ENCODE results near the gene LARP4B.
"Not testable (repeated sequence)": the region's sequence is repeated elsewhere in the genome, so short reads cannot be mapped to it uniquely, and the experiment has no call there.

Gene LARP4B

DNA sequence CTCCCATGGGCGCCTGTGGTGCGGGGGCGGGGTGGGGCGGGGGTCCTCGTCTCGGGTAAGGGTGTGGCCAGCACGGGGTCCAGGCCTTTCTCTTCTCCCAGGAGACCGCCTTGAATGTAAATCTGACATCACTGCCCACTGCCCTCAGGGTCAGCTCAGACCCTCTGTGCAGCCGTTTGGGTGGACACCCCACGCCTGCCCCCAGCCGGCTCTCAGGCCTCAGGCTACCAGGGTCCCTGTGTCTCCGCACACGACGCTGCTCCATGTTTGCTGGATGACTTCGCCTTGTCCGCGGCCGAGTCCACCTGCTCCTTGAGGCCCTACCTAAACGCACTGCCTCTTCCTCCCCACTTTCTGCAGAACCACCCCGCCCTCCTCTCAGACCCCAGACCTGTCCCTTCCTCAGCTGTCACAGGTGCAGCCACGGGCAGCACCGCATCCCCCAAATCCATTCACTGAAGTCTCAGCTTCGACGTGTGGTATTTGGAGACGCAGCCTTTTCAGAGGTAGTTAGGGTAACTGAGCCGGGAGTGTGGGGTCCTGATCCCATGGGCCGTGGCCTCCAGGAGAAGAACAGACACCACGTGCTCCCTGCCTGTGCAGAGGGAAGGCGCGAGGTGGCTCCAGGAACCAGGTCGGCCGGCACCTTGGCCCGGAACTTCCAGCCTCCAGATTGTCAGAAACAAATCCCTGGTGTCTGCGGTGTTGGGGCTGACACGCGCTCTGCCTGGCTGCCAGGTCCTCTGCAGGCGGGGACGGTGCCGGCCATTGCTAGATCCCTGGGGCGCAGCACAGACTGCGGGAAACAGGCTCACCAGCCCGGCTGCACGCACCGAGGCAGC lies 144.7 kb downstream of the LARP4B start:
- no peak for DNase-seq (ENCODE audit: low read depth)

DNA sequence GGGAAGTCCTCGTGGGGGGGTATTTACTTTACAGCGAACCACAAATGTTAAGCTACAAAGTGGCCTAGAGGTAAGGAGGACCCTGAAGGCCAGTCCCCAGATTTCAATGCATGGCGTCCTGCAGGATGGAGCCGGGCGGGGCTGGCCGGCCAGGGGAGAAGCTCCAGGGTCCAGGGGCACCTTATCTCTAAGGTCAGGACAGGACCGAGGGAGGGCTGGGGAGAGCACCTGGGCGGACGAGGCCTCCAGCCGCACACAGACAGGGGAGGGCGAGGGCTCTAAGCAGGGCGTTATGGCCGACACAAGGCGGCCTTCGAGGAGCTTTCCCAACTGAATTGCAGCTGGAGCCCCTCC lies 145.7 kb downstream of the LARP4B start:
- DNase-seq (ENCODE audit: low read depth): no peak

DNA sequence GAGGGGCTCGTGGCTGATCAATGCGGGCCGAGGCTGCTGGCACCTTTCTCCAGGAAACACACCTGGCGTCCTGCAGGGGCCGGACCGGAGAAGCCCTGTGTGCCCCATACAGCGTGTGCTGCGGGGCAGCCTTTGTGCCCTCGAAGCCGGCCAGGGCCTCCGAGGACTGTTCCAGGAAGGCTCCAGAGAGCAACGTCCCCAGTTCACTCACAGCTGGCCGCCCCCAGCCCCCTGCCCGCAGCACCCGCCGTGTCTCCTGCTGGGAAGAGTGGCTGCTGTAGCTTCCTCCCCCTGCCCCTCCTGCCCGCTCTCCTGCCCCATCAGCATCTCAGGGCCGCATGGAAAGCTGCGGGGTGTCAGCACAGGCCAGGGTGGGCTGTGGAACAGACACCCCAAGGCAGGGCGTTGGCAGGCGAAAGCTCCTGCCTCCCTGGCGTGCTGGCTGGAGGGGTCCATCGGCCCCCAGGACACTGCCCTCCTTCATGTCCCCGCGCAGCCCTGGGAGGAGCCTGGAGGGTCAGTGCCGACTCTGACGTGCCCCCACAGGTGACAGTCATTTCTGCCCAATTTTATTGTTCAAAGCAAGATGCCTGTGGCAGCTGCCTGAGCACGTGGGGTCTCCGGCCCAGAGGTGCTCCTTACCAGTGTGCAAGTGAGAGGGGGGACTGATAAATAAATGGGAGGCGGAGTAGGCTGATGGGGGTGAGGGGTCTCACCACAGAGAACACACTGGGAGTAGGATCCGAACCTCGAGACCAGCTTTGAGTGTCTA lies 146.2 kb downstream of the LARP4B start:
- DNase-seq (ENCODE audit: low read depth): no peak

DNA sequence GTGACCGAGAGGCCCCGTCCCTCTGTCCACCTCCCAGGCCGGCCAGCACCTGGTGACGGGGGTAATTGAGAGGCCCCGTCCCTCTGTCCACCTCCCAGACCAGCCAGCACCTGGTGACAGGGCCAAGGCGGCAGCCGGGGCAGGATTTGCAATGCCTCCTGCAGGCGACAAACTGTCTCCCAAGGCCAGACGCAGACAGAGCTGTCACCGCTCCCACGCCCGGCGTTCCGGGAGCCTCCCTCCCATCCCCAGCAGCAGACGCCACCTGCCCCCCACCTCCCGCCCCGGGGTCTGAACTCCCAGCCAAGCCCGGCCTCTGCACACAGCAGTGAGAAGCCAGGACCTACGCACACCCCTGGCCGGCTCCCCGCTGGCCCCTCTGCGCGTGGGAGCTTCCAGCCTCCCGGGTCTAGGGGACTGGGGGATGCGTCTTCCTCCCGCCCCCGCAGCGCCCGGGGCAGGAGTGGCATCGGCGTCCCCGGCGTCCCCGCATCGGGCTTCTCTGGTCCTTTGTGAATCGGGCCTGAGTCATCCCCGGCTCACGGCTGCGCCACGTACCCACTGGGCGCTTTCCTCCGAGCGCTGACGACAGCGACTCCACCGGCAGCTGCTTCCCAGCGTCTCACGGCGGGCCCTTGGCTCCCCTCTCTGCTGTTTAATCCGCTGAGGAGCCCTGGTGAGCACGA lies 147.0 kb downstream of the LARP4B start:
- no peak for DNase-seq (ENCODE audit: low read depth)

DNA sequence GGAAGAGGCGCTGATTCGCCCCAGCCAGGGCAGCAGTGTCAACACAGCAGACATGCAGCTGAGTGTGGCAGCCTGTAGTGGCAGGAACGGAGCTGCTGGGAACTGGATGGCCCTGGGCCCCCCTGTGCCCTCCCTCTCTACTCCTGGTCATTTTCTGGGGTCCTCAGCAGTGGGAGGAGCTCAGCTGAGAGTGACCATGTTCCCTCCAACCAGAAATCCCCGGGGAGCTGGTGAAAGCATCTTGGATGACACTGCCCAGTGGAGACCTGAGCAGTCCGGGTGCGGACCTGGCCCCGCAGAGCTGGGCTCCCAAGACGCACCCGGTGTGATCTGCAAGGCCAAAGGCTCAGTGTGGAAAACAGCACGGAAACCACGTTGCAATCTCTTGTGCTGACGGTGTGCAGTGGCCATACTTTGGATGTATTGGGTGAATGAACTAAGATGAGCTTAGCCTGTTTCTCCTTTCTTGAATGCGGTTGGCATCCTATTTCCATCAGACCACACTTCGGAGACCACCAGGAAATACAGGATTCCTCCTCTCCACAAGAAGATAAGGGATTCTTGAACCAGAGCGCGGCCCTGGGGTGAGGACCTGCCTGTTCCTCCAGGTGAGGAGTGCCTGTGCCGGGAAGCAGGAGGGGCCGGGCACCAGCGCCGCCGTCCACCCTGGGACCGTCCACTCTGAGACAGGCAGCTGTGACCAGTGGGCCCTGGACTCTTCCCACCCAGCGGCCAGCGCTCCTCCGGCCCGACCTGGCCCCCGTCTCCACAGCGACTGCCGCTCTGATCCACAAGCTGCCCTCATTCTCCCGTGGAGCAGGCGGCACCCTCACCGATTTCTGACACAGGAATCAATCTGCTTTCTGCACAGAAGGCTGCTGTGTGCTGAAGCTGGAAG lies 148.5 kb downstream of the LARP4B start:
- DNase-seq (ENCODE audit: low read depth): no peak

DNA sequence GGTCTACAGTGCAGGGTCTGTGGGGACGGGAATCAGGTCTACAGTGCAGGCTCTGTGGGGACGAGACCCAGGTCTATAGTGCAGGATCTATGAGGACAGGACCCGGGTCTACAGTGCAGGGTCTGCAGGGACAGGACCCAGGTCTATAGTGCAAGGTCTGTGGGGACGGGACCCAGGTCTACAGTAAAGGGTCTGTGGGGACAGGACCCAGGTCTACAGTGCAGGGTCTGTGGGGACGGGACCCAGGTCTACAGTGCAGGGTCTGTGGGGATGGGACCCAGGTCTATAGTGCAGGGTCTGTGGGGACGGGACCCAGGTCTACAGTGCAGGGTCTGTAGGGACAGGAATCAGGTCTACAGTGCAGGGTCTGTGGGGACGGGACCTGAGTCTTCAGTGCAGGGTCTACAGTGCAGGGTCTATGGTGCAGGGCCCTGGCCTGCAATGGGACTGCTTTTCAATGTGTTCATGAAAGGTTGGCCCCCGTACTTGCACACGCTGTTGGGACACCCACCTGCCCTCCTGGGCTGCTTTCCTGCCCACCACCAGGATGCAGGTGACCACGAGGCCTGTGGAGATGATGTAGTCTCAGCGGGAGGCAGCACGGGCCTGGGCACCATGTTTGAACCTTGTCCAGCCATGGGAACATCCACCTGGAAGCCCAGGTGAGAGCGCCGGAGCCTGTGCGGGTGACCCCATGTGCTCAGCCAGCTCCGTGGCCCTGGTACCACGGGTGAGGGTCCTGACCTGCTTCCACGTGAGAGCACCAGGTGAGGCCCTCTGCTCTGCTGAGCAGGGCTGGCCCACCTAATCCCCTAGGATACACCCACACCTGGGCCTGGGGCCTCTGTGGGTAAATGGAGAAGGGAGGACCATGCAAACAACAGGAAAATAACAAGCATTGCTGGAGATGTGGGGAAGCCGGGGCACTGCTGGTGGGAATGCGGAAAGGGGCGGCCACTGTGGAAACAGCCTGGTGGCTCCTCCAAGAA lies 150.7 kb downstream of the LARP4B start:
- DNase-seq (ENCODE audit: low read depth): no peak

DNA sequence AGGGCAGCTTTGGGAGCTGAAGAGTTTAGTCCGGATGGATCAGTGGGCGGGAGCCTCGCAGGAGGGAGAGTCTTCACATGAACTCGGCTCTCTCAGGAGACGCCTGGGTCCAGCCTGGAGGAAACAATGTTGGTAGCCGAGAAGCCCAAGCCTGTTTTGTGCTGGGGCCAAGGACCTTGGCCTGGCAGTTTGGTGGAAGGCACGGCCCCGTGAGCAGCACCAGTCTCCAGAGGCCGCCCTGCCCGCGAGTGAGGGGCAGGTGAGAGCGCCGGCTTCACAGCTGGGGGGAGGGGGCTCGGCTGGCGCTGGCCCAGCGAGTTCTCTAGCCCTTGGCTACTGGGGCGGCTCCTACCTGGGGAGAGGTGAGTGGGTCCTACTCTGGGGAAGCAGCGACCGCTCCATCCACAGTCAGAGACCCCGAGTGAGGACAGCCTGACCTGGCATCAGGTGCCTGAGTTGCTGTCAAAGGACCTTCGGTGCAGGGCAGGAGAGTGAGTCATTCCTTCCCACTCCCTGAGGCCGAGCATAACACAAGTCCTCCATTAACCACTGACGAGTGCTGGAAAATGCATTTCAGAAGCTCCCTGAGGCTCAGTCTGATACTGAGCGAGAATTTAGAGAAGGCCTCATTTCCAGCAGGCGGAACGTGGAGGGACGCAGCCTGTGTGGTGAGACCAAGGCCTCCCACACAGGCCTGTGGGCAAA lies 152.7 kb downstream of the LARP4B start:
- DNase-seq (ENCODE audit: low read depth): no peak

DNA sequence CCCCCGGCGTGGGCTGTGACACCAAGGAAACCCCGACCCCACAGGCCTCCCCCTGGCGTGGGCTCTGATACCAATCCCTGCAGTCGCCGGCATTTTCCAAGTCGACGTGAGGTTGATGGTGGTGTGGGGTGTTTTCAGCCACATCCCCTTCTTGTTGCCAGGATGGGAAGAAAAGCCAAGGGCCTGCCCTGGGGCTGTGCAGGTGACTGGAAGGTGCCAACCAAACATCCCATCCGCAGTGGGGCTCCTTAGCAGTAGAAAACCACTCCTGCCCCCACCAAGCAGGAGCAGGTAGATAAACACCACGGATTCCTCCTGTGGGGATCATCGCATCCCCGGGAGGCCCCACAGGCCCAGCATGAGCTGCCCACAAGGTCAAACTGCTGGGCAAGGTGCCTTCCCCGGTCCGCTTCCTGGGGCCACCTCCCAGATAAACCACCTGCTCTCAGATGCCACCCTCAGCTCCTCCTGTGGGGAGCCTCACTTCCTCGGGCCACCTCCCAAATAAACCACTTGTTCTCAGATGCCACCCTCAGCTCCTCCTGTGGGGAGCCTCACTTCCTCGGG lies 153.5 kb downstream of the LARP4B start:
- no peak for DNase-seq (ENCODE audit: low read depth)

DNA sequence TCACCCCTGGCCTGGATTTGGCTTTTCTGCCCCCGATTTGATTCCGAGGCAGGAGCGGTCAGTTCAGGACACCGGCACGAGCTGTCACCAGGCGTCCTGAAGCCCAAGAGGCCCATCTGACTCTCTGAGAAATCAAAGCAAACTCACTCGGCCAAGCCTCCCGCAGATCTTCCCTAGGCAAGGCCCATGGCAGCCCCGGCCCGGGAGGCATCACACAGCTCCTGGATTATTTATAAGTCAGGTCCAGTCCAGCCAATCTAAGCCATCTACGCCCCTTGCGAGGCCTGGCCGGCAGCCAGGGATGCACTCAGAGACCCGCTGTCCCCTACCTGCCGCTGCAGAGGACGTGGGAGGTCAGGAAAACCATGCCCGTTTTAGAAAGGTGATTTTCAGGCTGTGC lies 154.7 kb downstream of the LARP4B start:
- no peak for DNase-seq (ENCODE audit: low read depth)

DNA sequence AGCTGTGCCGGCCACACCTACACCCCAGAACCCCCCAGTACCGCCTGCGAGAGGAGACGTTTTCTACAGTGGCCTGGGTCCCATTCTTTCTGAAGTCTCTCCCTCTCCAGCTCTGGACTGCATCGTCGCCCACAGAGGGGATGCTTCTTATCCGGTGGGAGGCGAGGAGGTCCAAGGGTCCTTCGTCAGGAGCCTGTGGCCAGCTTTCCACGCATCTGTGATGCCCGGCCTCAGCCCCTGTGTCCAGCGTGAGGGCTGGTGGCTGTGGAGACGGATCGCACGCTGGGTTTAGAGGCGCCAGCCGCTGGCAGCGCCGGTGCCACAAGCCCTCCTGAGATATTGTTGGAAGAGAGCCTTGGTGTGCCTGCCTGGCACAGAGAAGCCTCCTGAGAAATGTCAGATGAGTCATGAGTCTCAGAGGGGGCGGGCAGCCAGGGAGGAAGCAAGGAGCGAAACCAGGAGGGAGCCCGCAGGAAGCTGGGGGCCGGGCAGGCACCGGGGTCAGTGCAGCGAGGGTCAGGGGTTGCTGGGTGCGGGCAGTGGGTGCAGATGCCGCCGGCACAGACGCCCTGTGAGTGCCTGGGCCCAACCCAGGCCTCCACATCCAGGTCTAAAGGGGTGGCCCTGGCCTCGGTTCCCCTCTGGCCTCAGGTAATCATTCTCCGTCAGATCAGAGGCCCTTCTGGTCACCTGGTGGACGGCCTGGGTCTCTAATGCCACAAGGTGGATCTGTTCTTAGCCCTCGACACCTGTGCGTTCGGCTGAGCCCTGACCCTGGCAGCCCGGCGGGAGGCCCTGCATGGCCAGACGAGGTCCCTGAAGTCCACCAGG lies 156.0 kb downstream of the LARP4B start:
- DNase-seq (ENCODE audit: low read depth): no peak

DNA sequence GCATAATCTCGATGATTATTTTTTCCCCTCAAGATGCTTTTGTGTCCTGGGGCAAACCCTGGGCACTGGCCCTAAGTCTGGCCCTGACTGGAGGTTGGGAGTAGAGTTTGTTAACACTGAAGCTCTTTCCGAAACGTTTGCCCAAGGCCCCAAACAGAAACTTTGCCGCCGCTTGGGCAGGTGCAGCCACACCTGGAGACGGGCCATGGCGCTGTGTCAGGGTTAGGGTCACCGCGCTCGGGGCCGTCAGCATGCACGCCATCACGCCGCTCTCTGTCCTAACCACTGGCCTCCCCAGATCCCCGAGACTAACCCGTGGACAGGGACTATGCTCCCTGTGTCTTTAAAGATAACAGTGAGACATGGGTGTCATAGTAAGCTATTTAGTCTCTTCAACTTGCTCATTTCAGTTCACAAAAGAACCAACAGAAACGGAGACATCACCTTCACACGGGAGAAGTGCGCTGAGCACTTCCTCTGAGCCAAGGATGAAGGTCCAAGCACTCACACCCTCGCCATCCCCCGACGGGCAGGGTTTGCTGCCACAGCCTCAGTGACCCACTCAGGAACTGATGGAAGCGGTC lies 156.8 kb downstream of the LARP4B start:
- no peak for DNase-seq (ENCODE audit: low read depth)

DNA sequence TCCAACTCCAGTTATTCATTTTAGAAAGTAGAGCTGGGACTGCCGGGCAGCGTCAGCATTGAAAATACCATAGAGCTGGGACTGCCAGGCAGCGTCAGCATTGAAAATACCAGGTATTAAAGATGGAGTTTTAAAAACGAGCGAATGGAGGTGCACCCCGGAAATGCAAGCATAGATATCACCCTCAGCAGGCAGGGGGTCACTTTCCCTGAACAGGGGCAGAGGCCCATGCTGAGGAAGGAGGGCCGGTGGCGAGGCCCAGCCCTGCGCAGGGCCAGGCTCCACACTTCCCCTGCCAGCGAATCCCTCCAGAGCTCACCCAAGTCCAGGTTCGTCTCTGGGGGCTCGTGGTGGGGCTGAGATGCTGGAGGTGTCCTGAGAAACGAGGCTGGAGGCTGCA lies 157.3 kb downstream of the LARP4B start:
- DNase-seq (ENCODE audit: low read depth): no peak

DNA sequence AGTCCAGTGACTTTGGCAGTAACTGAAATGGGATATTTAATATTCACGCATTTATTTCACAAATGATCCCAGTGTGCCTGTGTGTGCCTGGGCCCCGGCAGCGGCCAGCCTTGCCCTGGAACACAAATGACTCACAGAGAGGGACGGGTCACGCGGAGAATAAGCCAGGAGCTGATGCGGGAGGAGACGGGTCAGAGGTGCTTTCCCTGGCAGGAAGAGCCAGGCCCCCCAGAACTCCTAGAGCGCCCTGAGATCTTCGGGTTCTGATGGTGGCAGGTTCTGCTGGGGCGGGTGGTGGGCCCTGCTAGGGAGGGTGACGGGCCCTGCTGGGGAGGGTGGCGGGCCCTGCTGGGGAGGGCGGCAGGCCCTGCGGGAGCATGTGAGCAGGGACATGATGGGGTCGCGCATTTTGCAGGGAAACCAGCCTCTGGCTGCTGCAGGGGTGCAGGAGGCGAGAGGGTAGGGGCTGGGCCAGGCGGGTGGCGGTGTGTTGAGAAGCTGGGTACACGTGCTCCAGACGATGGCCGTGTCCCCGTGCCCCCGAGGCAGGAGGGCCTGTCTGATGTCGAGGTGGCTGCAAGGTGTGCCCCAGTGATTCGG lies 157.8 kb downstream of the LARP4B start:
- no peak for DNase-seq (ENCODE audit: low read depth)

DNA sequence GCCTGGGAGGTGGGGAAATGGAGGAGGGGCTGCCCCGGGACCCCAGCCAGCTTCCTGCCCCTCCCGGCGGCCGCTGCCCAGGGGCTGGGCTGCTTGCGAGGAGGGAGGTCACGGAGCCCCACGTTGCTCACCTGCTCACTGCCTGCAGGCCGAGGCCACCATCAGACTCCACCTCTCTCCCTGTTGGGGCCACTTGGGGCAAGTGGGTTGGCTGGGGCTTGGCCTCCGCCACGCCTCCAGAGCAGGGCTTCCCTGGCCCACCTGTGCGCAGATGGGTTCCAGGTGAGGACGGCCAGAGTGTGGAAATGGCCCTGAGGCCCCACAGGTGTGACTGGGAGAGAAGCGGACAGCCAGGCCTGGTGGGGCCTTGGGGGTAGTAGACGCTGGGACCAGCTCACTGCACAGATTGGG lies 159.3 kb downstream of the LARP4B start:
- DNase-seq (ENCODE audit: low read depth): no peak

DNA sequence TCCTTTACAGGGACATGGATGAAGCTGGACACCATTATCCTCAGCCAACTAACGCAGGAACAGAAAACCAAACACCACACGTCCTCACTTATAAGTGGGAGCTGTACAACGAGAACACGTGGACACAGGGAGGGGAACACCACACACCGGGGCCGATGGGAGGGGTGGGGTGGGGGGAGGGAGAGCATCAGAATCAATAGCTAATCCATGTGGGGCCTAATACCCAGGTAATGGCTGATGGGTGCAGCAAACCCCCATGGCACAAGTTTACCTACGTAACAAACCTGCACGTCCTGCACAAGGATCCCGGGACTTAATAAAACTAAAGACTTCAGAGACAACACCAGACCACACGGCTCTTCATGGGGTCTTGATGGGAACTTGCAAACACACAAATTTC lies 159.9 kb downstream of the LARP4B start:
- DNase-seq (ENCODE audit: low read depth): no peak

DNA sequence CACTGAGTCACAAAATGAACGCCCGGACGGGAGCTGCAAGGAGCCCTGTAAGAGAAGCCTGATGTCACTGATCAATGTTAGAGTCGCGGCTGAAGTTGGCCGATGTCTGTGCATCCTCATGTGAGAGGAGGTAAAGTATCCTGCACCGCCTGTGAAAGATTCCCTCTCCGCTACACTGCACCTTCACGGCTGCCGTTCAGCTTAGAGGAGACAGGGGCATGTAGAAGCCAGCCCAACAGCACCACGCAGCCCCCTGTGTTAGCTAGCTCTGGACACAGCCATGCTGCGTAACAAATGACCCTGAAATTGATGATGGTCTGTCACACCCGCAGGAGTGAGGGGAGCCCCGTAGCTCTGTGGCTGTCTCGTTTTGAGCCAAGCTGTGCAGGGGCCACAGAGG lies 160.5 kb downstream of the LARP4B start:
- DNase-seq (ENCODE audit: low read depth): no peak

DNA sequence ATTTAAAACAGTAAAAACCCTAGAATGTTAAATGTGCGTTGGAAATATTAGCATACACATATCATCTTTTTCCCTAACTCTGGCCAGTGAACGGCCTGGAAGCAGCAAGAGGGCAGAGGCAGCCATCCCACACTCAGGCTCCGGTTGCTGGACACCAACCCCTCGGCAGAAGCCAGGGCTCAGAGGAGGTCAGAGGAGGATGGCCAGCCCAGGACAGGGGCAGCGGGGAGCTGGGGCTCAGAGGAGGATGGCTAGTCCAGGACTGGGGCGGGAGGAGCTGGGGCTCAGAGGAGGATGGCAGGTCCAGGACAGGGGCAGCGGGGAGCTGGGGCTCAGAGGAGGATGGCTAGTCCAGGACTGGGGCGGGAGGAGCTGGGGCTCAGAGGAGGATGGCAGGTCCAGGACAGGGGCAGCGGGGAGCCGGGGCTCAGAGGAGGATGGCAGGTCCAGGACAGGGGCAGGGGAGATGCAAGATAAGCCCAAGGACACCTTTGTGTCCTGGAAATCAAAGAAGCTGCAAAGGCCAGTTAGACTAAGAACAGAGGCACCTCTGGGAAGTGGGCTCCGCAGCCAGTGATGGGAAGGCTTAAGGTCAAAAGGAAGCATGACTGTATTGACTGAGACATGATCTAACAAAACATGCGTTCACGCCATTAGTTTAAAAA lies 161.3 kb downstream of the LARP4B start:
- DNase-seq (ENCODE audit: low read depth): not testable (repeated sequence)

Measured in stimulated activated CD8-positive, alpha-beta memory T cell treated with anti-CD3 and anti-CD28 coated beads, Interleukin-12 subunit alpha, Interleukin-12 subunit beta, amount 100 ng/mL, for 1 hour (primary cell).